Activated CD4-positive, CD25-positive, alpha-beta regulatory T cell treated with anti-CD3 and anti-CD28 coated beads, Interleukin-2, amount 50 U/mL, for 16 hours (primary cell): ENCODE measurements around the gene RALB.
"Not testable (repeated sequence)": the region's sequence is repeated elsewhere in the genome, so short reads cannot be mapped to it uniquely, and the experiment has no call there.

Experiments used
- DNase-seq: peaks from one replicate; pipeline ENCODE4 v3.0.0-alpha.2; 2020; ENCODE audit warnings: low read depth, low spot score

Gene RALB

DNA sequence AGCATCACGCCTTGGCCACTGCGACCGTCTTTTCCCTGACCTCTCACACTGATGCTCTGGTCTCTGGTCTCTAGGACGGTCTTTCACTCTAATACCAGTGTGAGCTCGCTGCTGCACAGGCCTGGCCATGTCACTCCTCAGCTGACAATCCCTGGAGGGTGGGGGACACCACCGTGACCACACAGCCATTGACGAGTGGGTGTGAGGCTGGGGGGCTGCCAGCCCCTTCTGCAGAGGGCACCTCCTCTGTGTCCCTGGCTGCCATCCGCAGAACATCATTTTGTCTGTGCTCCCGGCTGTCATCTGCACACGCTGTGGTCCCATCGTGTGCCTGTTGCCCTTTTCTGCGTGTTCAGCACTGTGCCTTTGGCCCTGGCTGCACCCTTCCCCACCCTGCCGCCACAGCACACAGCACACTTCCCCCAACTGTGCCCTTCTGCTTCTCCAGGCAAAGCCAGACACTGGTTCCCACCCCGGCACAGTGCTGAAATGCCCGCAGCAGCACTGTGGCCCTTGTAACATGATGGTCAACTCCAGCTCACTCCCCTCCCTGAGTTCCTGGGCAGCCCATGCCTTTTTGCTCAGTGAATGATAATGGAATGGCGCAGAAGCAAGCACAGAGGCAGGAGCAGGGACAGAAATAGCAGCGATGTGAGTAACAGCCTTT is 62.8 kb downstream of the RALB start:
- DNase-seq: no peak

DNA sequence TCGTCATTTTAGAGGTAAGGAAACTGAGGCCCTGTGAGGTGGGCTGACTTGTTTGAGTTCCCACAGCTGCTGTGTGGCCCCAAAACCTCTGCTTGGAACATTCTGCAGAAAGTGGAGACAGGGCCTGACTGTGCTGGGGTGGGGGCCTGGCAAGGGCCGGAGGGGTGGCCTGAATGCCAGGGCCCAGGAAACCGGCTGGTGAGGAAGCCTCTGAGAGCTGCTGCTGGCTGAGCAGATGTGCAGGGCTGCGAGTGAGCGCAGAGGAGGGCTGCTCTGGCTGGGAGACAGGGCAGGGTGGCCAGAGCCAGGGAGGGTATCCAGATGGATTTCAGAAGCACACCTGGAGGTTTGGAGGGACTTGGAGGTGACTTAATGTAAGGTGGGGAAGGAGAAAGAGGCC is 63.4 kb downstream of the RALB start:
- DNase-seq: no peak

DNA sequence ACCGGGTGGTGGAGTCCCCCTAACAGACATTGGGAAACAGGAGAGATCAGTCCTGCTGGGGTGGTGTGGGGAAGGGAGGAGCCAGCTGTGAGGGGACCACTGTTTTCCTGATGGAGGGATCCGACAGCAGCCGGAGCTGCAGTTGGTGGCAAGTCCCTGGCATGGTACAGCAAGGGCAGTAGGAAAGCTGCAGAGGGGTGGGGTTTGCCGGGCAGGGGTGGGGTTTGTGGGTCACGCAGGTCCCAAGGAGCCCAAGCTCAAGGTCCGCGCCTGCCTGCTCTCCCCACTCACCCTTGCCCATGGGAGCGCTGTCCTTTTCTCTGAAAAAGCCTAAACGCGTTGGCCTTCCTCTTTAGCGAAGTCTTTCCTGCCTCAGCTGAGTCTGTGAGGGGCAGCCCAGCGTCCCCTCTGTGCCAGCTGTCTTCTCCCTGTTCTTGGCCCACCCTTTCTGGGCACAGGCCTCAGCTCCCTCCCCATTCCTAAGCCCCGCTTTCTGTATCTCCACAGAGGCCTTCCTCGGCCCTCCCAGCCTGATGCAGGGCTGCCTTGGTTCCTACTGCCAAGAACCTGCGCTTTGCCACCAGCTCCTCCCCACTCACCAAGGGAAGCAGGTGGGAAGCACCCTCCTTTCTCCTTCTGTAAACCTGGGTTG is 64.0 kb downstream of the RALB start:
- DNase-seq: no peak

DNA sequence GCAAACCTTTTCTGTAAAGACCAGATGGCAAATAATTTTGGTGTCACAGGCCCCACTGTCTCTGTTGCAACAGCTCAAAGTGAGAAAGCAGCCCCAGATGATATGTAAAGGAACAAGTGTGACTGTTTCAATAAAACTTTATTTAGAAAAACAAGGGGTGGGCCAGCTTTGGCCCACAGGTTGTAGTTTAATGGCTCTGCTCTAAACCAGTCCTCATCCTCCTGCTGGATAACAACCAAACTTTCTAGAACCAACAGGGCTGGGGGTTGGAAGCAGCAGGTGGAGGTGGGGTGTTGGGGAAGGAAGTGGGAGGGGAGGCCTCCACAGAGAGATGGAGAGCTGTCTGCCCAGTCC is 64.5 kb downstream of the RALB start:
- no peak for DNase-seq

DNA sequence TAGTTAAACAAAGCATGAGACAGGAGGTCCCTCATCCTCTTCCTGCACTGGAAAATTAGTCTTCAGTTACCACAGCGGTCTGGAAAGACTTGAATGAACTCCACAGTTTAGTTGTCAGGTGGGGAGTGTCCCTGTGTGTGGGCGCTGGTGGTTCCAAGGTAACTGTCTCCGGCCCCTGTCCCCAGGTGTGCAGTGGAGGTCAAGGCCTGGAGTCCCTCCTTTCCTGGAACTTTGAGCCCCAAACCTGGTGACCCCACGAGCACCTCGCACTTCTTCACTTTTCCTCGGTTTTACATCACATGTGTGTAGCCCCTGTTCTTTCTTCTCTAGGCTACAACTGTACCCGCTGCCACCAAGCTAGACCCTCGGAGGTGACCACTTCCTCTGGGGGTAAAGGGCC is 65.3 kb downstream of the RALB start:
- no peak for DNase-seq

DNA sequence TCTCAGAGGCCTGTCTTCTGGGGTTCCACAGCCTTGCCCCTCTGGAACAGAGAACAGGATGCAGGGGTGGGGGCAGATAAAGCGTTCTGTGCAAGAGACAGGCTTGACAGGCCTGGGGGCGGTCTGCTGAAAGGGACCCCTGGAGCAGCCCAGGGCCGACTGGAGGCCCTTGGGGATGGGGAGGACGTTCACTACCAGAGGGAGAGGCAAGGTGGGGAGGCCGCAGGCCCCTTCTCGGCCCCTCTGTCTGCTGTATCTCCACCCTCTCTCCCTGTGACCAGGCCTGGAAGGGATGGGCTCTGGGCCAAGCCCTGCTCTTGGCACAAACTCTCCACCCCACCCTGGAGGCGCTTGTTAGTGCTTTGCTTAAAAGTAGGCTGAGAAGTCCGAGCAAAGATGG is 66.0 kb downstream of the RALB start:
- DNase-seq: no peak

DNA sequence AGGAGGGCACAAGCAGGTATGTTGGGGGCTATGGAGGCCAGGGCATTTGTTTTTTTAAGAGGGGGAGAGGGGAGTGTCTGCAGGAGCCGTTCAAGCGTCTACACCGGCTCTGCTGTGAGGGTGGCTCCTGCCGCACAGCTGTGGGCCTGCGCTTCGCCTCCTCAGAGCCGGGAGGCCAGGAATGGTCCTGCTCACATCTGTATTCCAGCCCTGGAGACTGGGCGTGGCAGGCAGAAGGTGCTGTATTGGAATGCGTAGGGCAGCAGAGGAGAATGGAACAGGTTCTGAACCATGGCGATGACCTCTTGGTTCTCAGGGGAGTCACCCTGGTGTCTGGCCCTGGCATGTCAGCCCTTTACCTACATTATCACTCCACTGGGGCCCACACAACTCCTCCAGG is 66.5 kb downstream of the RALB start:
- no peak for DNase-seq

DNA sequence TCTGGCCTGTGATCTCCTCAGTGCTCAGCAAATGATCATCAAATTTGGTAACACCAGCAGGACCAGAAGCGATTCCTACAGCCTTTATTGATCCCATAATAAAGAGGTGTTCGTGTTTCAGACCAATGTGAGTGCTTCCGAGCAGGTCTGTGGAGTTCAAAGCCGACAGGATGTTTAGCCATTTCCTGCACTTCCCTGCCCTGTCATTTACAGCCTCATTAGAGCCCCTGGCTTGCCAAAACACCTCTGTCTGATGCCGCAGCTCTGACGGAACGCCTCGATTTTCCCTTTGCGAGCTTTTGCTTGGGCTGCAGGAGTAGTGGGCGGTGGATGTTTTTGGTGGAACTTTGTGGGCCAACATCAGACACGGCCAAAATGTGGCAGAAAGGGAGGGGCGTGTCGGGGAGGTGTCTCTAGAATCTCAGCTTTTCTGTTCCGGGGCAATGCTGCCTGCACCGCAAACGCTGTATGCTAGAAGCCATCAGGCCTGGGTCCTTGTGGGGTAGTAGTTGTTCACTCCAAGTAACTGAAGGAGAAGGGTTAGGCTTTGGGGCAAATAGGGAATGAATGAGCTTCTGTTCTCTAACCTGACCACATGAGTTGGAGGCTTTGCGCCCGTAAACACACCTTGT is 67.2 kb downstream of the RALB start:
- DNase-seq: no peak

DNA sequence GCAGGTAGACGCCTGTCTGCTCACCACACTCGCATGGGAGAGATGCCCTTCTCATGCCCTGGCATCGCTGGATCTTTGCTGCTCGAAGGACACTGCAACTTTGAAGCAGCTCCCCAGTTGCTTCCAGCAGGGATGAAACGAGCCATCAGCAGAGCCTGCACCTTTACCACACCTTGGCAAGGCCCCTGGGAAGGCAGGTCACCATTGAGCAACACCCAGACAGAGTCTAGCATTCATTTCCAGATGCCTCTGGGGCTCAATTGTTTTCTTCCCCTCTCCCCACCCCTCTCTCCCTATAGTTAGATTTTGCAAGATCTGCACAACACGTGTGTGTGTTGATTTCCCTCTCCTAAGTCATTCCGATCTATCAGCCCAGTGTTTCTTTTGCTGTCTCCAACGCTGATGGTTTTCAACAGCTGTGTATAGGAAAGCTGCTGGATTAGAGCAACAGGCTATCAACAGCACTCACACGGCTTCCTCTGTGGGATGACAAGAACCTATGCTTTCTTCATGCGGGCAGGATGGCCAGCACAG is 67.7 kb downstream of the RALB start:
- DNase-seq: no peak

DNA sequence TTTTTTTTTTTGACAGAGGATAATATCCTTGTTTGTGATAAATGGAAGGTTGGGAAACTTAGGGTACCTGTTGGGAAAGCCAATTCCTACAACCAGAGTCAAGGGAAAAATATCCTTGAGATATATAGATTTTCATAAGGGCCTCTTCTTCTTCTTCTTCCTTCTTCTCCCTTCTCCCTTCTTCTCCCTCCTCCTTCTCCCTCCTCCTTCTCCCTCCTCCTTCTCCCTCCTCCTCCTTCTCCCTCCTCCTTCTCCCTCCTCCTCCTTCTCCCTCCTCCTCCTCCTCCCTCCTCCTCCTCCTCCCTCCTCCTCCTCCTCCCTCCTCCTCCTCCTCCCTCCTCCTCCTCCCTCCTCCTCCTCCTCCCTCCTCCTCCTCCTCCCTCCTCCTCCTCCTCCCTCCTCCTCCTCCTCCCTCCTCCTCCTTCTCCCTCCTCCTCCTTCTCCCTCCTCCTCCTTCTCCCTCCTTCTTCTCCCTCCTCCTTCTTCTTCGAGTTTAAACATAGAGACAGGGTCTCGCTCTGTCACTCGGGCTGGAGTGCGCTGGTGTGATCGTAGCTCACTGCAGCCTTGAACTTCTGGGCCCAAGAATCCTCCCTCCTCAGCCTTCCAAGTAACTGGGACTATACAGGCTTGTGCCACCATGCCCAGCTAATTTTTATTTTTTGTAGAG is 68.4 kb downstream of the RALB start:
- not testable (repeated sequence) for DNase-seq

DNA sequence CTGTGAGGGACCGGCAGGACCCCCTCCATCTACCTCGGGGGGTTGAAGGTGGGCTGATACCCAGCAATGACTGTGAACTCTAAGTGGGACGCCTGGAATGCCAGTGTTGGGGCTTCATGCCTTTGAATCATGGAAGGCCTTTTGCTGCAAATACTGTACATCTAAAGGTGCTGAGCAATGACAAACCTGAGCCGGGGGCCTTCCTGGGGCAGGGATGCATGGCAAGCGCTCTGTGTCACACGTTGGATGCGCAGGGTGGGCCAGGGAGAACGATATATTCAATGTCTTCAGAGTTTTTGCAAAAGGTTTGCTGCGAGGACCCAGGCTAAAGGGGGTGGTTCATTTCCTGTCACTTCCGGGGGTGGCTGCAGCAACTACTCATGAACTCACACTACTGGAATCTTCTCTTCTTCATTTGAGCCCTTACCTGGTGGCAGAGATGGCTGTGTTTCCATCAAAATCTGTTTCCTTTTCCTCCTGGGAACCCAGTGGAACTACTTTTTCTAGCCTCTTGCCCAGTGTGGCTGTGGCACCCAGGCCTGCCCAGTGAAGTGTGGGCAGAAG is 69.2 kb downstream of the RALB start:
- DNase-seq: no peak

DNA sequence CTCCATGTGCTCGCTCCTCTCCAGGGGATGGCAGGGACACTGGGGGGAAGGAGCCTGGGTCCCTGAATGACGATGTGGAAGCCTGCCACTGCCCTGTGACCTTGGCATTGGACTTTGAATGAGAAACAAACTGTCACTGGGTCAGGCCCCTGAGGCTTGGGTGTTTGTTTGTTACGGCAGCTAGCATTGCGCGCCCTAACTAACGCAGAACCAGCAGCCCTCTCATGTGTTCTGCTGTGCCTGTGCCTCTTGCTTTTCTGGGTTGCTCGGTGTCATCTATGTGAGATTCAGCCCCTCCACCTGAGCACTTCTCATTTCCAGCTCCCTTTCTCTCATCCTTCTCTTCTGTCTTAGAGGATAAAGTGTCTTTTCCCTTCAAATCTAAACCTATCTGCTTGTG is 69.7 kb downstream of the RALB start:
- no peak for DNase-seq

DNA sequence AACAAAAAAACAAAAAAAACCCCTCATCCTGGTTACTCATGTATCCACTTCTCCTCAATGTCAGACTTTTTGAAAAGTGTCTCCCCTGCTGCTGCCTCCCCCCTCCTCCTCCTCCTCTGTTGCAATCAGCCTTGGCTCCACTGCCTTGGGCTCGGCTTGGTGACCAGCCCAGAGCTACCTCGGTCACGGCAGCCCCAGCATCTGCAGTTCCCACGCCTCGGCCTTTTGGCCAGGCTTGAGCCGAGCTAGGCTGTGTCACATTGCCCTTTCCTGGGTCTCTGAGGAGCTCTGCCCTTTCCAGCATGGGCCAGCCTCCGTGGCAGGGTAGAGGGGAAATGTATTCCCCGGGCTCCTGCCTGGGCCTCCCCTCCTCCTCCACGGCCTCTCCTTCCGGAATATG is 70.6 kb downstream of the RALB start:
- no peak for DNase-seq

DNA sequence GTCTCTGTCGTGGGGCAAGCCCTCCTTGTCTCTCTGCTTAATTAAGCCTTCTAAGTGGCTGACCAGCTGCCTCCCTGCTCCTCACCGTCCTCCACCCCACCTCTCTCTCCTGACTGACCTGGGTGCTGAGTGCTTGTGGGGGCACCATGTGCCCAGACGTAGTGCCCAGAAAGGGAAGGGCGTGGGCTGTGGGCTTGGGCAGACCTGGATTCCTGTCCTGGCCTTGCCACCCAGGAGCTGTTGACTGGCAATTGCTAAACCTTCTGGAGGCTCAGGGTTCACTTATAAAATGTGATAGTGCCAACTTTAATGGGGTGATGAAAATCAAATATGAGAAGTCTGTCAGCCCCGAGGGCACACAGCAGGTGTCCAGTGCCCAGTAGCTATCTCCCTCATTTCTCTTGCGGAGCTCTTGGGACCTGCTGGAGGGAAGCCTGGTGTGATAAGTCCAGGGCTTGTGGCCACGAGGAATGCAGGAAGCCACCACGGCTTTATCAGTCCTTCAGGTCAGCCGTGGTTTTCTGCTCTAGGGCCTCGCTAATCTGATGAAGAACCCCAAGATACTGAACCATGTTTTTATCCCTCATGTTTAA is 71.3 kb downstream of the RALB start:
- no peak for DNase-seq

DNA sequence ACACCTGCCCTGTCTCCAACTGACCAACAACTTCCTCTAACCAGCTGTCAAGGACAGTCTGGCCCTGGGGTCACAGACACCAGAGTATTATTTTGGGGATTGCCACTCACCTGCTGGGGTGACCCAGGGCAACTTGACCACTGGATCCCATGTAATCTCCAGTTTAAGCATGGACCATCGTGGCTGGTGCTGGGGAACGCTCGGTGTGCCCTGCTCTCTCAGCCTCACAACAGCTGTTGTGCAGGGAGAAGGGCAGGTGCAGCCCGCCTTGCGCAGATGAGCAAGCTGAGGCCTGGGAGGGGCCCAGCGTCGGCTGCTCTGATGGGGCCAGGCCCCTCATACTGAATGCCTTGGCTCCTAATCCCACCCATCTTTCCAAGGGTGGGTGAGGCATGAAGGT is 72.3 kb downstream of the RALB start:
- DNase-seq: no peak

DNA sequence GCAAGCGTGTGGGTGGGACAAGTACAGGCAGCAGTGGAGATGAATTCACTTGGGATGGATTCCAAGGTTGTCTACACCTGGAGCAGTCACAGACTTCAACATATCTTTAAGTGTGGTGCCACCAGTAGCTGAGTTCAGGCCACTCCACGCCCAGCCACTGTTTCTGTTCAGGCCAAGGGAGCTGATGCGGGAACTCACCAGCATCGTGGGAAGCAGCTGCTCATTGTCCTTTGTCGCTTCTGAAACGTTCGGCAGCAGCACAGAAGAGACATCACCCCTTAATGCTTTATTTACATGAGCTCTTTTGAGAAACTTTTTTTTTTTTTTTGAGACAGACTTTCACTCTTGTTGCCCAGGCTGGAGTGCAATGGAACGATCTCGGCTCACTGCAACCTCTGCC is 73.4 kb downstream of the RALB start:
- no peak for DNase-seq

DNA sequence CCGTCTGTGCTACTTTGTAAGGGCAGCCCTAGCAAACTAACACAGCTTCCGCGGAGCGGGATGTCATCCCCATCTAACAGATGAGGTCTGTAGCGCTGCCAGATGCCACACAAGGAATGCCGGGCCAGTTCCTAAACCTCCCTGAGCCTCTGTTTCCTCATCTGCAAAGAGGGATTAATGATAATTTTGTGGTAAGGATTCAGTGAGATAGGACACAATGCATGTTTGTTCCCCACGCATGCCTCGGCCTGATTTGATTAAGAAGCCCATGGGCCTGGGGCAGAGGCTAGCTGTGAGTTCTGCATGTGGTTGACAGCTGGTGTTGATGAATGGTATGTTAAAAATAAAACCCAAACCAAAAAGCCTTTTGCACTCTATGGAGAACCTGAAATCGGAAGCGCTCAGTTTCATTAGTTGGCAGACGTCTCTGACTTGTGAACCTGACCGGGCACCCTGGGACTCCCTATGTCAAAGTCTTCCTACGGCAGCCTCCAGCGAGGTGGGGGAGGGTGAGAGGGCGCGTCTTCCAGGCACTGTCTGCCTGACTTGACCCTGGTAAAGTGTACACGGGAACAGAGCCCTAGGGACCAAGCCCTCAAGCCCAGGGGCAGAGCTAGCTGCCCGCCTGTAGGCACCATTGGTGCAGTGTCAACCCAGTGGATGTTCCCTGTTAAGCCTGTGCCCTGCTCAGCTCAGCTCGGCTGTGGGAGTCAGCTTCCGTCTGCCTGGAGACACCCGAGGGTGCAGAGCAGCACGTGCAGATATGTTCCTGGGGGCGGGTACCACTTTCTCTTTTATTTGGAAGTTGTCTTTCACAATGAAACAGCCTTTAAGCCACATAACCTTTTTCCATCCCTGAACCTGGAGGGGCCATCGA is 78.5 kb downstream of the RALB start:
- no peak for DNase-seq

DNA sequence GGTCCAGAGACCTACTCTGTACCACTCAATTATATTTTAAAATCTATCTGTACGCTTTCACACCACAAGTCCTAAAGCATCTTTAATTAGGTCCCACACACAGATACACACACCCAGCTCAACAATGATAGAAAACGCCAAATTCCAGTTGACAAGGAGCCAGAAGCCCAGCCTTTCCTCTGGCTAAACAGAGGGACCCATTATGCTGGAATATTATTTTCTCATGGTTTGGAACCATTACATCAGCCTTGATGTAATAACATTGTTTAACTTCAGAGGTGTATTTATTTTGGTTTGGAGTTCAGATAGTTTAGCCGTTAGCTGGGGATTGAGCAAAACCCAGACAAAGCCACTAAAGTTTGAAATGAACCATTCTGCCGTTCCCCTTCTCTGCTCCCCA is 79.3 kb downstream of the RALB start:
- DNase-seq: no peak

DNA sequence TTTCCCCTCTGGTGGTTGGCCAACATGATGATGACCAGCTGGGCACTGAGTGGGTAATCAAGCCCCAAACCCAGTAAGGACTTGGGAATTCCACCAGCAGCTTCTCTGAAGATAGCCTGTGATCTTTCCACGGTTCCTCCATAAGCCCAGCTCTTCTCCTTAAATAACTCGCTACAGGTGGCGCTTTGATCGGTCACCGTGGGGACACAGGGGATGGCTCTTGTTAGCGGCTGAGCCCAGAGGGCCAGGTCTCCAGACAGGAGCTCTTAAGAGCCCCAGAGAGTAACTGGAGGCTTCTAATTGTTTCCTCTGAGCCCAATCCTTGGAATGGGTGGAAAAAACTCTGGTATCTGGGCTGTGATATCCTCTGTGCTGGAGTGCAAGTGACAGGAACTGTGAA is 79.7 kb downstream of the RALB start:
- no peak for DNase-seq

DNA sequence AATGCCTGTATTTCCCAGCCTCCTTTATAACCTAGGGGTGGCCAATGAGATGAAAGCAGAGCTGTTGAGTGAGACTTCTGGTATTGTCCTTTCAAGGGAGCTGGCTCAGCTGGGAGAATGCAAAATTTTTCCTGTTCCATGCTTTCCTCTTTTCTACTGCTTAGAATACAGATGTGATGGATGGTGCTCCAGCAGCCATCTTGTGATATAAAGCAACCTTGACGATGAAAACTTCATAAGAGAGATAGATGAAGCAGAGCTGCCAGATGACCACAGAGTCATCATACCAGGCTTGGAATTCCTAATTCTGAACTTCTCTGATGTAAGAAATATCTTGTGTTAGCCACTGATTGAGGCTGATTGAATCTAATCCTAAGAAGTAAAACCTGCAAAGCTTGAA is 81.4 kb downstream of the RALB start:
- no peak for DNase-seq

DNA sequence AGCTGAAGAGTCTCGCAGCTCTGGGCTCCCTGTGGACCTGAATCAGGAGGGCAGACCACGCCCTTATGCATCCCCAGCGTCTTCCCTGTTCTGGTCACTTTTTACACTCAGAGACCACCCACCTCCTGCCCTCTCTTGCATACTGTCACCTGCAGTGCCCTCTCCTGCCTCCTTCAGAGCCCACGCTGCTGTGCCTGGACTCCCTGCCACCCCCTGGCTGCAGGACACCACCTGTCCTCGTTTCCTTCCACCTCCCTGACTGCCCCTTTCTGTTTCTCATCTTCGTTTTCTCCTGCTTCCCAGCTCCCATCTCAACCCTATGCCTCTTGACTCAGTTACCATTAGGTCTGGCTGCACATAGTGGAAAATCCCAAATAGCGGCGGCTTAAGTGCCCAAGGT is 84.1 kb downstream of the RALB start:
- DNase-seq: no peak
